ENCODE measurements around the gene TNFAIP6.
"Not testable (repeated sequence)": the region's sequence is repeated elsewhere in the genome, so short reads cannot be mapped to it uniquely, and the experiment has no call there.

The TNFAIP6 gene, protein sequence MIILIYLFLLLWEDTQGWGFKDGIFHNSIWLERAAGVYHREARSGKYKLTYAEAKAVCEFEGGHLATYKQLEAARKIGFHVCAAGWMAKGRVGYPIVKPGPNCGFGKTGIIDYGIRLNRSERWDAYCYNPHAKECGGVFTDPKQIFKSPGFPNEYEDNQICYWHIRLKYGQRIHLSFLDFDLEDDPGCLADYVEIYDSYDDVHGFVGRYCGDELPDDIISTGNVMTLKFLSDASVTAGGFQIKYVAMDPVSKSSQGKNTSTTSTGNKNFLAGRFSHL

DNA sequence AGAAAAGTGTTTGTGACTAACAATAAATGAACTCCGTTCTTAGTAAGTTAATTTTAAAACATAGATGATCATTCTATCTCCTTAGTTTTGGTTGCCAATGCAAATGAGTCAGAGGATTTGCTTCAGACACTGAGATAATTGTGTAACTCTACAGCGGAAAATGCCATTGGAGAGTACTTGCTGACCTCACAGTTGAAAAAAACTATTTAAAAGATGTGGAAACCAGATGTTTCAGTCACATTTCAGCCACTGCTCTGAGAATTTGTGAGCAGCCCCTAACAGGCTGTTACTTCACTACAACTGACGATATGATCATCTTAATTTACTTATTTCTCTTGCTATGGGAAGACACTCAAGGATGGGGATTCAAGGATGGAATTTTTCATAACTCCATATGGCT lies at the start of gene TNFAIP6:
Gene TNFAIP6 (plus strand): TSS at position 234 of the 400 bp plus-strand sequence. CDS start 75 bp downstream, at position 309.
- DNase-seq (ENCODE audit: low spot score): no peak

DNA sequence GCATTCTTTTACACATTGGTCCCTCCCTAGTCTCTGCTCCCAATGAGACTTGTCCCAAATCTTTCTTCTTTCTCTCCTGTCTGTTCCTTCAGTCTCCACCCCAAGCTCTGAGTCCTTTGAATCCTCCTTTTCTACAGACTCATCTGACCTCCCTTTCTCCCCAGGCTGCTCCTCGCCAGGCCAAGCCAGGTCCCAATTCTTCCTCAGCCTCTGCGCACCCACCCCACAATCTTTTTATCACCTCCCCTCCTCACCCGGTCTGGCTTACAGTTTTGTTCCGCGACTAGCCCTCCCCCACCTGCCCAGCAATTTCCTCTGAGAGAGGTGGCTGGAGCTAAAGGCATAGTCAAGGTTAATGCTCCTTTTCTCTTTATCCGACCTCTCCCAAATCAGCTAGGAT lies 47.1 kb upstream of the TNFAIP6 start:
- DNase-seq (ENCODE audit: low spot score): not testable (repeated sequence)

DNA sequence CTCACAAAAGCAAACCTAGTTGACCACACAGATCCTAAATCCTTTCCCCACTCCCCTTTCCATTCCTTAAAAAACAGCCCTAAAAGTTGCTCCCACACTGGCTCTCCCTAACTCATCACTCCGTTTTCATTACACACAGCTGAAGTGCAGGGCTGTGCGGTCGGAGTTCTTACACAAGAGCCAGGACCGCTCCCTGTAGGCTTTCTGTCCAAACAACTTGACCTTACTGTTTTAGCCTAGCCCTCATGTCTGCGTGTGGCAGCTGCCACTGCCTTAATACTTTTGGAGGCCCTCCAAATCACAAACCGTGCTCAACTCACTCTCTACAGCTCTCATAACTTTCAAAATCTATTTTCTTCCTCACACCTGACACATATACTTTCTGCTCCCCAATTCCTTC lies 45.0 kb upstream of the TNFAIP6 start:
- not testable (repeated sequence) for DNase-seq (ENCODE audit: low spot score)

DNA sequence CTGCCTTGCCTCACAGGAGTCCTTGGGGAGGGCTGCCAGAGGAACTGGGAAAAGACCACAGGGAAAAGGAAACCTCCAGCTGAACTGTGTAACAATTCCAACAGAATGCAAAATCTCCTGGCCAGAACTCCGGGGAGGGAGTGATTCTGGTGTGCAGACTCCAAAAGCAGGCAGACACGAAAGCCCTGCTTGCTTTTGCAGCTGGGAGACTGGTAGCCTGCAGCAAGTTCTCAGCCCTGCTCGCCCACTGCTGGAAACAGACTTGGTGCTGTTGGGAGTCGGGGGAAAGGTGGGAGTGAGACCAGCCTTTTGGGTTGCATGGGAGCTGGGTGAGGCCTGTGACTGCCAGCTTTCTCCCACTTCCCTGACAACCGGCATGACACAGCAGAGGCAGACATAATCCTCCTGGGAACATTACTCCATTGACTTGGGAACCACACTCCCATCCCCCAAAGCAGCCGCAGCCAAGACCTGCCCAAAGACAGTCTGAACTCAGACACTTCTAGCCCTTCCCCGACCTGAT lies 42.0 kb upstream of the TNFAIP6 start:
- DNase-seq (ENCODE audit: low spot score): no peak

DNA sequence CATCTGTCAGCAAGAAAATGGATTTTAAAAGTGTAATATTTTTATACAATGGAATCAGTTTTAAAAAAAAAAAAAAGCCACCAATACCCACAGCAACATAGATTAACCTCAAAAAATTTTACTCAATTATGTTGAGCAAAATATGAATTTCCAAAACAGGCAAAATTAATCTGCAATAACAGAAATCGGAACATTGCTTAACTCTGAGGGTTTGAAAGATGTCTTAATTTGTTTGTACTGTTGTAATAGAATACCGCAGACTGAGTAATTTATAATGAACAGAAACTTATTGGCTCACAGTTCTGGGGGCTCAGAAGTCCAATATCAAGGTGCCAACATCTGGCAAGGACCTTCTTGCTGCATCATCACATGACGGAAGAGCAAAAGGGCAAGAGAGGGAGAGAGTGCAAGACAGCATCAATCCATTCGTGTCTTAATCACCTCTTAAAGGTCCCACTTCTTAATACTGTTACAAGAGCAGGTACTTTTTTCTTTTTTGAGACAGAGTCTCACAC lies 31.8 kb upstream of the TNFAIP6 start:
- DNase-seq (ENCODE audit: low spot score): no peak

DNA sequence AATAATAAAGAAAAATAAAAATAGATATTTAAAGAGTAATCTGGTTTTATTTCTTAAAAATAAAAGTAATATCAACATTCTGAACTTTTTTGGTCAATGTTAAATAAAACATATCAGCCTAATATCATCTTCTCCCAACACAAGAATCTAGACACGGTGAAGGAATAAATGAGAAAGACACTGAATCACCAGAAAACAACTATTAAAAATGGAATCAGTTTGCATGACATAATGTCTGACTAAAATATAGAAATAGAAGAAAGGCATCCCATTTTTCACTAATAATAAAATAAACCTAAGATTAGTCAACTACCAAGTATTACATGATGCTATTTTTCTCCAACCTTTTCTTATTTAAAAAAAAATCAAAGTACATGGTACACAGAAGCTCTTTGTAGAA lies 30.8 kb upstream of the TNFAIP6 start:
- no peak for DNase-seq (ENCODE audit: low spot score)

DNA sequence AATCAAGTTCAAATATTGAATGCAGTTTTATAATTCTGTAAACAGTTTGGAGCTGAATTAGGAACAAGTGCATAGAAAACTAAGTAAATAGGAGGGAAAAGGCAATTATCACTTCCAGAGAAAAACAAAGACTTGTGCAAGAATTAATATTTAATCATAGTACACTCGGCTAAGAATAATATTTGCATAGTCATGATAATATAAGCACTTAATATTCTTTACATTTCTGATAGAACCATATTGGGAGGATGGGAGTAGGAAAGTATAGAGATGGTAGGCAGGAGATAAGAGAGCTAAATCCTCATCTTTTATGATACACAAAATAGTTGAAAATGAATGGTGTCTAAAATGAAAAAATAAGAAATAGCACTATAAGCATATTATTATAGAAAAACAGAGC lies 27.4 kb upstream of the TNFAIP6 start:
- no peak for DNase-seq (ENCODE audit: low spot score)

DNA sequence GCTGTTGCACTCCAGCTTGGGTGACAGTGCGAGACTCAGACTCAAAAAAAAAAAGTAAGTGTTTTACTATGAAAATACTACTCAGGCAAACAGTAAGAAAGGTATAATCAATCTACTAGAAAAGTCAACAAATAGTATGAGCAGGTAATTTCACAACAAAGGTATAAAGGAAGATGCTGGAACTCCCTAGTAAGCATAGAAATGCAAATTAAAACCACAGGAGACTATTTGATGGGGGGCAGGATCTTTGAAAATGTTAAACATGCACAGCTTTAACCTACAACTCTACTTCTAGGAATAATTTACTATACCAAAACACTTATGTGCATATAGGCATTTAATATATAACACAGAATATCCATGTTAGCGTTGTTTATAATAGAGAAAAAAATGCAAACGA lies 24.3 kb upstream of the TNFAIP6 start:
- no peak for DNase-seq (ENCODE audit: low spot score)

DNA sequence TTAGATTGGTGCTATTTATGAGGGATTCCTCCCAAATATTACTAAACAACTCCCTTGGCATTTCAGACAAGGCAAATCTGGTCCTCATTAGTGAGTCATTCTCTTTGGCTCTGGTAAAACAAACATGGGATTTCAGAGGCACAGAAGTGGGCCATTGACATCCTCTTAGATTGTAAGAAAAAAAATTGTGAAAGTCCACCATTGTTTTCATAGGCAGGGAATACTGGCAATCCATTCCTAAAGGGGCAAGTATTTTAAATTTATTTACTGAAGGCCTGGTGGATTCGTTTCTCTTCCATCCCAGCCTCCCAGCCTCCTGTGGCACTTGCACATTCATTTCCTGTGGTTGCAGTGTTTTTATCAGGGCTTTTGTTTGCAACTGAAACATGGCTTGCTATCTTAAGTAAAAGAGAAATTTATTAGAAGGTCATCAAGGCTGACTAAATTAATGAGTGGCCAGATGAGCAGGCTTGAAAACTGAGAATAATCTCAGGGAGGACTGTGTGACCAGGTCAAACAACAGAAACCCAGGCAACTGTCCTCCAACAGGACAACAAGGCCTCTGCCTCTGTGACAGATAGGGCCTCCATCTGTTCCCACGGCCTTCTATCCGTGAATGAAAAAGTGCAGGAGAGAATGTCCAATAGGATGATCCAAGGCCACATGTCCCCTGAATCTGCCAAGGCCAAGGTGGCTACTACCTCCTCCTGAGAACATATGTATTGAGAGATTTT lies 23.1 kb upstream of the TNFAIP6 start:
- DNase-seq (ENCODE audit: low spot score): no peak

DNA sequence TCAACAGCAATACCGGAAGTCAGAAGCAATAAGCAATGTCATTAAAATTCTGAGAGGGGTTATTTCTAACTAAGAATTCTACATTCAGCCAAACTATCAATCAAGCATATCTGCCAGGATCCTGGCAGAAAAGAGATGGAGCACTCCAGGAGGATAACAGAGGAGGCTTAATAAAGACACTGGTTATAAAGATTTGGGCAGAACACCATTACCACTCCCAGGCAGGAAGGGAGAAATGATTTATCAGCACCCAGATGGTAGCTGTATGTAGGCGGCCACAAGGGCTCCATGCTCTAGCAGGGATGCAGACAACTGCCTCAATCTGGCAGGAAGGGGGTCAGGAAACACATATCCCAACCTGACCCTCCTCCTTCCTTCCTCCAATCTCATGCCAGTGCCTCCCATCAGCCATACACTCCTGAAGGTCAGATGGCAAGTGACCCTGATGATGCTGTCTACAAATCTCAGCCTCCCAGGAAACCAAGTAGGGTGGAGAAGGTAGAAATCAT lies 20.5 kb upstream of the TNFAIP6 start:
- no peak for DNase-seq (ENCODE audit: low spot score)

DNA sequence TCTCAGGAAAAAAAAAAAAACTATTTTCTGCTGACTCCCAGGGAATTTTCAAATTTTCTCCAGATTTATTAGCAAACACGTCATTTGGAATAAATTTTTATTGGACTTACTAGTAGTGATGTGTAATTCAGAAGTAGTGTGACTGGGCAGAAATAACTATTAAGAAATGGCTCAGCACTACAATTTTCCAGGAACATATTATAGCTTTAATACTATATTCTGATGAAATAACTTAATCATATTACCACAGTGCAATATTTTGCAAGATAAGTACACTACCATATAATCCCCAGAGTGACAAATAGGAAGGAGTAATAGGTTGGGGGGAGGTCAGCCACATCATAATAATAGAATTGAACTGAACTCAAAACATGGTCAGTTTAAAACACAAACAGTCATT lies 19.7 kb upstream of the TNFAIP6 start:
- no peak for DNase-seq (ENCODE audit: low spot score)

DNA sequence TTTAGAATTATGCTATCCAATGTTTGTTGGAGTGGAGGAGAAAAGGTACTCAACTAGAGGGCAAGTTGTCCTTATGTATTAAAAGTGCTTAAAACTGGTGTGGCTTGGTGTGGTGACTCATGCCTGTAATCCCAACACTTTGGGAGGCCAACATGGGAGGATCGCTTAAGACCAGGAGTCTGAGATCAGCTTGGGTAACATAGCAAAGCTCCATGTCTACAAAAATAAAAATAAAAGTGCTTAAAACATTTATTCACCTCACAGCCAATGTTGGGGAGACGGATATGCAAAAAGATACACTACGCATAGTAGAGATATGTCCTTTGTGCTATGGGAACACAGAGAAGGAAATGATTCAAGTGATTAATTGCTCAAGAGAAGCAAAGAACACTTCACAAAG lies 19.3 kb upstream of the TNFAIP6 start:
- no peak for DNase-seq (ENCODE audit: low spot score)

DNA sequence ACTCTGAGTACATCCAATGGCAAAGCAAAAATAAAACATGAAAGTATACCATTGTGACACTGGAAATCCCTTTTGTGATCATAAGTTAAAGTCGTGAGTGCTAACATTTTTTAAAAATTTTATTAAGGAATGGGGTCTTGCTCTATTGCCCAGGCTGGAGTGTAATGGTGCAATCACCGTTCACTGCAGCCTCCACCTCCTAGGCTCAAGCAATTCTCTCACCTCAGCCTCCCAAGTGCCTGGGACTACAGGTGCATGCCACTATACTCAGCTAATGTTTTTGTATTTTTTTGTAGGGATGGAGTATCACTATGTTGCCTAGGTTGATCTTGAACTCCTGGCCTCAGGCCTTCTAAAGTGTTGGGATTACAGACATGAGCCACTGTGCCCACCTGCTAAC lies 14.3 kb upstream of the TNFAIP6 start:
- no peak for DNase-seq (ENCODE audit: low spot score)

DNA sequence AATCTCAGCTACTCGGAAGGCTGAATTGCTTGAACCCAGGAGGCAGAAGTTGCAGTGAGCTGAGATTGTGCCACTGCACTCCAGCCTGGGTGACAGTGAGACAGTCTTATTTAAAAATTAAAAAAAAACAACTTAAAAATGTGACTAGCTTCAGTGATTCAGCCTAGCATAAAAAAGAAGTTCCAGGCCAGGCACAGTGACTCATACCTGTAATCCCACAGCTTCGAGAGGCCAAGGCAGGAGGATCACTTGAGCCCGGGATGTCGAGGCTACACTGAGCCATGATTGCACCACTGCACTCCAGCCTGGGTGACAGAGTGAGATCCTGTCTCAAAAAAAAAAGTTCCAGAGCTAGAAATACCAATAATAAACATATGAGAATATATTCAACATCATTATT lies 13.2 kb upstream of the TNFAIP6 start:
- not testable (repeated sequence) for DNase-seq (ENCODE audit: low spot score)

DNA sequence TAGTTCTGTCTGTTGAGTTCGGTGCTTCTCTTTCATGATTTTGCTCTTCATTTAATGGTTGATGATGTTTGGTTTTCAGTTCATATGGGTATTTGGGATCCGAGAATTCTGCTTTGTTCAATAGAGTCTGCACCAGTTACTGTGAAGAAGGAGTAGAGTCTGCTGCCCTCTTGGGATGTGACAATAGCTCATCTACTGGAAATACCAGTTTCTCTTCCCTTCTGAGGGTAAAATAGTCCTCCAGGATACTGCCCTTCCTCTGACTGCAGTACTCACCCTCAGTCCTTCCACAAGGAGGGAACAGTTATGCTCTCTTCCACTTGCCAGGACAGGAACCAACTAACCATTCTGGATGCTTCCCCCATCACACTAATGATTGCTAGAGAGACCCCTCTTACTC lies 12.5 kb upstream of the TNFAIP6 start:
- no peak for DNase-seq (ENCODE audit: low spot score)

DNA sequence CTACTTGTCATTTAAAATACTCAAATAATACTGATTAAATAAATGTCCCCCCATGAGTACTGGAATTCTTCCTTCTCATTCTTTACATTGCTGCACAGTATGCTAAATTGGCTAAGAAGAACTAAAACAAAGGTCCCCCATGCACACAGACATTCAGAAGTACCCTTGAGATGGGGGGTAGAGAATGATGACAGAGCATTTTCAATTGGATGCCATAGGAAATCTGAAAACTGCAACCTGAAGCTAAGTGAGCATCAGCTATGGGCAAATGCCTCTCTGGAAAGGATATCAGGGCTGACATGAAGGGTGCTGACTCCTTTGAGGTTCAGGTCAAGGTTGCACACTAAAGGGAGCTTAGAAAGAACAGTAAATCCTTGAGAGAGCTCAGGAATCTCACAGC lies 10.1 kb upstream of the TNFAIP6 start:
- no peak for DNase-seq (ENCODE audit: low spot score)

DNA sequence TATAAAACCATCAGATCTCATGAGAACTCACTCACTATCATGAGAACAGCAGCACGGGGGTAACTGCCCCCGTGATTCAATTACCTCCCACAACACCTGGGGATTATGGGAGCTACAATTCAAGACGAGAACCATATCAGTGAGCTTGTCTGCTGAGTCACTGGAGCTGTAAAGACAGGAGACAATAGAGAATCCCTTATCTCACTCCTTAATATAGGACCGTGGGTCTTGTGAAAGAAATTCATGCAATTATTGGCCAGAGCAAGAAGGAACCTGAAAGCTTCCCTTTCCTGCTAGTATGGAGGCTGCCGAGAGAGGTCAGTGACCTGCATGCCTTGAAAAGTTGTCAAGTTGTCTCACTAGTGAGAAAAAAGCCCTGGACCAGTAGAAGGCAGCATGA lies 9.5 kb upstream of the TNFAIP6 start:
- no peak for DNase-seq (ENCODE audit: low spot score)

DNA sequence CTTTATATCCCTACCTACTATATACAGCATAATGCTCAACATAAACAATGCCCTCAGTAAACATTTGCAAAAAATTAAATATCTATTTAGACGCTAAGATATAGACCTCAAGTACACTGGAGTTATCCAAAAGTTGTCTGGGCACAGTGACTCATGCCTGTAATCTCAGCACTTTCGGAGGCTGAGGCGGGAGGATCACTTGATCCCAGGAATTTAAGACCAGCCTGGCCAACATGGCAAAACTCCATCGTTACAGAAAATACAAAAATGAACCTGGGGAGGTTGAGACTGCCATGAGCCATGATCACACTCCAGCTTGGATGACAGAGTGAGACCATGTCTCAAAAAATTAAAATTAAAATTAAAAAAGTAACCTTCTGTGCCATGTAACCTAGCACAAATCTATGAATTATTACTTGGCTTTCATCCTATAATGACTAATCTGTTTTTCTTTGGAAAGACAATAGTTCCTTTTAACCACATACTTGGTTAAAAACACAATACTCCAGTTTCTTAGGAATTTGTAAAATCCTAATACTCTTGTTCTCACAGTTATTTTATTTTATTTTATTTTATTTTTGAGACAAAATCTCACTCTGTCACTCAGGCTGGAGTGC lies 6.7 kb upstream of the TNFAIP6 start:
- DNase-seq (ENCODE audit: low spot score): no peak

DNA sequence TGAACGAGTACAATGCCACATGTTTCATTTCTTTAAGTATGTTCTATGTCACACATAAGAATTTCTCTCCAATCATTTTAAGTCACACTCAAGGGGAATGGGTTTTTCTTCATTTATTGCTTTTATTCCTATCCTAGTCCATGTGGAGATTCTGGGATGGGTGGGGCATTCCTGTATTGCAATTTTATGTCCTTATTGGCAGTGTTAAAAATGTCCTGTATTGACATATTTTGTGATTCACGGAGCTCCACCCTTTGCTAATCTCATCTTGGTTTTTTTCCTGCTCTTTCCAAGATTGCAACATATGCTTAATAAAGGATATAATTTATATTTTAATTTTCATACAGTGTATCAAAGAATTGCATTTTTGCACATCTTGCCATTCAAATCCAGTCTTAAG lies 3.4 kb upstream of the TNFAIP6 start:
- DNase-seq (ENCODE audit: low spot score): no peak

DNA sequence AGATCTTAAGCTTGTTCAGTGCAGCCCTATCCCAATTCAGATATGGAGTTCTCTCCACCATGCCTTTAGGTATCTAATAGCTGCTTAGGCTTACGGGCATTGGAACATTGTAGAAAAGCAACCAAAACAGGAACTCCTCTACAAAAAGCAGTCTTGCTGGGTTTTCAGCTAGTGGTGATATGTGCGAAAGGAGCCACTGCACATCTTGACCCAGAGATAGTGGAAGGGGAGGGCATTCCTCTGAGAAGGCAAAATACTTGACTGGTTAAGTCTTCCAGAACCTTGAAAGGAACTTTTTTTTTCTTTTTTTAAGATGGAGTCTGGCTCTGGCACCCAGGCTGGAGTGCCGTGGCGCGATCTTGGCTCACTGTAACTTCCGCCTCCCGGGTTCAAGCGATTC lies 2.6 kb upstream of the TNFAIP6 start:
- no peak for DNase-seq (ENCODE audit: low spot score)

DNA sequence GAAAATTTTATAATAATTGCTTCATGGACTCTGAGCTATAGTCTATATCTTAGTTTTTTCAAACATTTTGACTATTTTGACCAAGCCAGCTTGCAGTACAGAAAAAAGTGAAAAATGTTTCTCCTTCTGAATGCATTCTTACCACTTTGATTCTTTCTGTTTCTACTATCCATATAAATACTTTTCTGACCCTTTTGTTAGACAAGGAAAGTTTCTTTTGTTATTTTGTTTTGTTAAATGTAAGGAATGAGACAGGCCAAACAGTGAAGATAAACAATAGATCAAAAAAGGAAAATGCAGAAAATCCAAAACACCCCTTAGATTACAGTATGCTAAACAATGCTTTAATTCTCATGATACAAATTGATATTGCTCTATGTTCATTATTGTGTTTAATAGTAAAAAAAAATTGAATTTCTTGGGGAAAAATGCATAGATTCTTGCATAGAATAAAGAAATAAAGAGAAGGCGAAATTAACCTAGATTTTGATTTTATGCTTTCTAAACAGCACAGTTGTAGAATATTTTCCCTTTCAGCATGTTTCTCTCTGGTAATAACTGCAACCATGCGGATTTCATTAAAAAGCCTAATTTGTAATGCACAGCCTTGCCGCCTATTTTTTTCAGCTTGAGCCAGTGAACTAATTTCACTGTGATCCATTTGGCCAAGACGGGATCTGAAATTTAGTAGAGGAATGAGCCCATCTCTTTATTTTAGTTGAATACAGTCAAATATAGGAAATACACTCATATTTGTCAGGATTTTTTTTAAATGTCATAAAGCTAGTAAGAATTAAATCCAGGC lies 976 bp downstream of the TNFAIP6 start:
- DNase-seq (ENCODE audit: low spot score): no peak
